ENCODE measurements around the gene ZNF783. TPM values are rescaled to one million over a fixed set of nuclear protein-coding genes. Genes with fewer than 3 reads are reported as not detected.

The ZNF783 gene
- total RNA-seq, 1 experiment from 2014 or later: 9.9 TPM

GRCh38 chr7:149283321-149283720 lies 21.3 kb downstream of the ZNF783 start:
- no peak for ATAC-seq
- Mint-ChIP-seq H3K36me3 (peaks cover 16% of the 10 kb centered on the region), H3K27ac (no peak overlapping the region), H3K4me1 (peaks cover 17% of the 10 kb centered on the region), H3K27me3 (ENCODE audit: low read depth) (peaks cover 27% of the 10 kb centered on the region), H3K9me3 (no peaks in the 10 kb centered on the region), H3K4me3 (no peak overlapping the region)
- TF ChIP-seq TP53 (CRISPR knock-in tag; IDR thresholded peaks at IDR 0.05) (no peak), TEAD4 (CRISPR knock-in tag; IDR thresholded peaks at IDR 0.05) (no peak), ZBTB21 (CRISPR knock-in tag; IDR thresholded peaks at IDR 0.05; ENCODE audit: borderline replicate concordance) (no peak), NR2C2 (CRISPR knock-in tag; IDR thresholded peaks at IDR 0.05) (no peak), HMGA2 (CRISPR knock-in tag; IDR thresholded peaks at IDR 0.05) (no peak), EMX1 (CRISPR knock-in tag; IDR thresholded peaks at IDR 0.05) (no peak), NR3C1 (CRISPR knock-in tag; conservative IDR thresholded peaks at IDR 0.05; ENCODE audit: low read depth) (no peak), ZNF317 (CRISPR knock-in tag; IDR thresholded peaks at IDR 0.05; ENCODE audit: borderline replicate concordance, low read depth) (no peak), ZNF232 (CRISPR knock-in tag; IDR thresholded peaks at IDR 0.05) (no peak), ZNF121 (CRISPR knock-in tag; IDR thresholded peaks at IDR 0.05) (no peak), ESRRA (CRISPR knock-in tag; IDR thresholded peaks at IDR 0.05; ENCODE audit: borderline replicate concordance) (no peak)
- TF ChIP-seq, protein P1, sequence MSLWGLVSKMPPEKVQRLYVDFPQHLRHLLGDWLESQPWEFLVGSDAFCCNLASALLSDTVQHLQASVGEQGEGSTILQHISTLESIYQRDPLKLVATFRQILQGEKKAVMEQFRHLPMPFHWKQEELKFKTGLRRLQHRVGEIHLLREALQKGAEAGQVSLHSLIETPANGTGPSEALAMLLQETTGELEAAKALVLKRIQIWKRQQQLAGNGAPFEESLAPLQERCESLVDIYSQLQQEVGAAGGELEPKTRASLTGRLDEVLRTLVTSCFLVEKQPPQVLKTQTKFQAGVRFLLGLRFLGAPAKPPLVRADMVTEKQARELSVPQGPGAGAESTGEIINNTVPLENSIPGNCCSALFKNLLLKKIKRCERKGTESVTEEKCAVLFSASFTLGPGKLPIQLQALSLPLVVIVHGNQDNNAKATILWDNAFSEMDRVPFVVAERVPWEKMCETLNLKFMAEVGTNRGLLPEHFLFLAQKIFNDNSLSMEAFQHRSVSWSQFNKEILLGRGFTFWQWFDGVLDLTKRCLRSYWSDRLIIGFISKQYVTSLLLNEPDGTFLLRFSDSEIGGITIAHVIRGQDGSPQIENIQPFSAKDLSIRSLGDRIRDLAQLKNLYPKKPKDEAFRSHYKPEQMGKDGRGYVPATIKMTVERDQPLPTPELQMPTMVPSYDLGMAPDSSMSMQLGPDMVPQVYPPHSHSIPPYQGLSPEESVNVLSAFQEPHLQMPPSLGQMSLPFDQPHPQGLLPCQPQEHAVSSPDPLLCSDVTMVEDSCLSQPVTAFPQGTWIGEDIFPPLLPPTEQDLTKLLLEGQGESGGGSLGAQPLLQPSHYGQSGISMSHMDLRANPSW (CRISPR knock-in tag; conservative IDR thresholded peaks at IDR 0.05; ENCODE audit: low read depth): no peak
- TF ChIP-seq, protein P2, sequence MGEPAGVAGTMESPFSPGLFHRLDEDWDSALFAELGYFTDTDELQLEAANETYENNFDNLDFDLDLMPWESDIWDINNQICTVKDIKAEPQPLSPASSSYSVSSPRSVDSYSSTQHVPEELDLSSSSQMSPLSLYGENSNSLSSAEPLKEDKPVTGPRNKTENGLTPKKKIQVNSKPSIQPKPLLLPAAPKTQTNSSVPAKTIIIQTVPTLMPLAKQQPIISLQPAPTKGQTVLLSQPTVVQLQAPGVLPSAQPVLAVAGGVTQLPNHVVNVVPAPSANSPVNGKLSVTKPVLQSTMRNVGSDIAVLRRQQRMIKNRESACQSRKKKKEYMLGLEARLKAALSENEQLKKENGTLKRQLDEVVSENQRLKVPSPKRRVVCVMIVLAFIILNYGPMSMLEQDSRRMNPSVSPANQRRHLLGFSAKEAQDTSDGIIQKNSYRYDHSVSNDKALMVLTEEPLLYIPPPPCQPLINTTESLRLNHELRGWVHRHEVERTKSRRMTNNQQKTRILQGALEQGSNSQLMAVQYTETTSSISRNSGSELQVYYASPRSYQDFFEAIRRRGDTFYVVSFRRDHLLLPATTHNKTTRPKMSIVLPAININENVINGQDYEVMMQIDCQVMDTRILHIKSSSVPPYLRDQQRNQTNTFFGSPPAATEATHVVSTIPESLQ (CRISPR knock-in tag; IDR thresholded peaks at IDR 0.05): no peak
- TF ChIP-seq, protein P3, sequence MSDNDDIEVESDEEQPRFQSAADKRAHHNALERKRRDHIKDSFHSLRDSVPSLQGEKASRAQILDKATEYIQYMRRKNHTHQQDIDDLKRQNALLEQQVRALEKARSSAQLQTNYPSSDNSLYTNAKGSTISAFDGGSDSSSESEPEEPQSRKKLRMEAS (CRISPR knock-in tag; IDR thresholded peaks at IDR 0.05): no peak
- ChIA-PET CTCF (interaction anchor here (3.1 to 3.5 kb wide), 2 partner anchors 22 to 36 kb away, joined by 35 to 44 read pairs; partner anchors contain the start of gene ZNF783), POLR2A (interaction anchor here (2.0 kb wide), 1 partner anchor 21 kb away, joined by 7 read pairs; the partner anchor contains the start of gene ZNF783)
- DNase-seq (ENCODE audit: low spot score): no peak

- Mint-ChIP-seq H3K4me1 (peaks cover 17% of the 10 kb centered on the region), H3K4me3 (peak overlapping the region; percentile 98), H3K9me3 (no peaks in the 10 kb centered on the region), H3K27ac (peak overlapping the region; percentile 70; the same call in 1 of the 2 replicates), H3K27me3 (ENCODE audit: low read depth) (peaks cover 27% of the 10 kb centered on the region), H3K36me3 (peaks cover 7% of the 10 kb centered on the region)
- ATAC-seq (no peak), DNase-seq (ENCODE audit: low spot score) (no peak)
- ChIA-PET POLR2A (interaction anchor here (1.0 to 2.0 kb wide), 7 partner anchors 11 to 115 kb away, joined by 3 to 7 read pairs (median 3); partner anchors contain the start of genes ZNF282 and ZNF783), CTCF (interaction anchor here (0.6 to 3.5 kb wide), 19 partner anchors 8 to 420 kb away, joined by 3 to 44 read pairs (median 3); partner anchors contain the start of genes ZNF398 and ZNF783)
- no peak for TF ChIP-seq NR2C2 (CRISPR knock-in tag; IDR thresholded peaks at IDR 0.05)
- TF ChIP-seq NFE2L1 (CRISPR knock-in tag; IDR thresholded peaks at IDR 0.05): no peak
- TF ChIP-seq ATF1 (CRISPR knock-in tag; IDR thresholded peaks at IDR 0.05): no peak
- TF ChIP-seq IRF2 (CRISPR knock-in tag; IDR thresholded peaks at IDR 0.05; ENCODE audit: borderline replicate concordance, low read depth): no peak
- TF ChIP-seq, protein P4, sequence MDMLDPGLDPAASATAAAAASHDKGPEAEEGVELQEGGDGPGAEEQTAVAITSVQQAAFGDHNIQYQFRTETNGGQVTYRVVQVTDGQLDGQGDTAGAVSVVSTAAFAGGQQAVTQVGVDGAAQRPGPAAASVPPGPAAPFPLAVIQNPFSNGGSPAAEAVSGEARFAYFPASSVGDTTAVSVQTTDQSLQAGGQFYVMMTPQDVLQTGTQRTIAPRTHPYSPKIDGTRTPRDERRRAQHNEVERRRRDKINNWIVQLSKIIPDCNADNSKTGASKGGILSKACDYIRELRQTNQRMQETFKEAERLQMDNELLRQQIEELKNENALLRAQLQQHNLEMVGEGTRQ (CRISPR knock-in tag; IDR thresholded peaks at IDR 0.05): no peak
- no peak for TF ChIP-seq JAZF1 (CRISPR knock-in tag; IDR thresholded peaks at IDR 0.05)
- TF ChIP-seq ZNF232 (CRISPR knock-in tag; IDR thresholded peaks at IDR 0.05): no peak
- no peak for TF ChIP-seq GABPB1 (CRISPR knock-in tag; IDR thresholded peaks at IDR 0.05)
- no peak for TF ChIP-seq HMGA2 (CRISPR knock-in tag; IDR thresholded peaks at IDR 0.05)
- no peak for TF ChIP-seq SOX15 (CRISPR knock-in tag; IDR thresholded peaks at IDR 0.05)
- TF ChIP-seq GRHL2 (CRISPR knock-in tag; IDR thresholded peaks at IDR 0.05; ENCODE audit: insufficient replicate concordance, severe bottlenecking): no peak
- no peak for TF ChIP-seq ZBTB43 (CRISPR knock-in tag; IDR thresholded peaks at IDR 0.05)
- no peak for TF ChIP-seq FOXK1 (CRISPR knock-in tag; IDR thresholded peaks at IDR 0.05)
- no peak for TF ChIP-seq CTCF (IDR thresholded peaks at IDR 0.05)
- TF ChIP-seq SP1 (CRISPR knock-in tag; conservative IDR thresholded peaks at IDR 0.05): no peak
Observed at GRCh38 chr7:149284343-149284742, 22.3 kb downstream of the ZNF783 start.
